ENCODE data around the gene MR1.

- TF ChIP-seq CTCF (IDR thresholded peaks at IDR 0.05) (no peak), POLR2A (IDR thresholded peaks at IDR 0.05) (no peak)
Measured at GRCh38 chr1:181061487-181061886, 27.7 kb downstream of the MR1 start.
